Neural cell (in vitro differentiated cells): ENCODE measurements around the gene GID4. TPM values are rescaled to one million over a fixed set of nuclear protein-coding genes. Genes with fewer than 3 reads are reported as not detected.

Source experiments
- H2AFZ ChIP-seq: fragments of 200-600, 300-800 bp; sonication (generic), shearing (Covaris generic); 2 replicates; pipeline ENCODE4 v1.6.0; 2014; ENCODE audit warnings: low read depth, mild to moderate bottlenecking, antibody characterized with exemption, low read length, moderate library complexity
- H3F3A ChIP-seq: fragments of 200-600 bp; shearing (Covaris generic); 2 replicates; pipeline ENCODE4 v1.6.1; 2016; ENCODE audit warnings: mild to moderate bottlenecking, moderate library complexity, mixed read lengths, antibody characterized with exemption, low read length; ENCODE audit not compliant: insufficient read depth, poor library complexity, severe bottlenecking
- H3K27ac ChIP-seq: fragments of 200-600, 300-800 bp; sonication (generic), shearing (Covaris generic); 2 replicates; pipeline ENCODE4 v1.5.1; 2014; ENCODE audit warnings: mild to moderate bottlenecking, low read length, moderate library complexity
- H3K27me3 ChIP-seq: fragments of 300-800, 200-600 bp; sonication (generic), shearing (Covaris generic); 2 replicates; pipeline ENCODE4 v1.6.0; 2014; ENCODE audit warnings: mild to moderate bottlenecking, low read depth, low read length, moderate library complexity; ENCODE audit not compliant: insufficient read depth
- H3K36me3 ChIP-seq: fragments of 300-800, 200-600 bp; sonication (generic), shearing (Covaris generic); 2 replicates; pipeline ENCODE4 v1.5.1; 2014; ENCODE audit warnings: mild to moderate bottlenecking, antibody characterized with exemption, low read length, moderate library complexity; ENCODE audit not compliant: insufficient read depth
- H3K4me2 ChIP-seq: fragments of 300-800, 200-600 bp; sonication (generic), shearing (Covaris generic); 2 replicates; pipeline ENCODE4 v1.6.0; 2014; ENCODE audit warnings: mild to moderate bottlenecking, low read length
- H3K4me3 ChIP-seq: fragments of 300-800, 200-600 bp; sonication (generic), shearing (Covaris generic); 2 replicates; pipeline ENCODE4 v1.5.1; 2014; ENCODE audit warnings: mild to moderate bottlenecking, low read length, moderate library complexity
- H3K79me2 ChIP-seq: fragments of 200-600 bp; shearing (Covaris generic); replicated peaks from 2 replicates; pipeline ENCODE4 v1.6.0; 2014; ENCODE audit warnings: mild to moderate bottlenecking, low read length, moderate library complexity; ENCODE audit not compliant: insufficient read depth
- H3K9ac ChIP-seq: fragments of 300-800, 200-600 bp; sonication (generic), shearing (Covaris generic); 2 replicates; pipeline ENCODE4 v1.6.1; 2016; ENCODE audit warnings: mild to moderate bottlenecking, low read length, mixed read lengths
- H3K9me2 ChIP-seq: fragments of 200-600 bp; shearing (Covaris generic); 2 replicates; pipeline ENCODE4 v1.6.1; 2016; ENCODE audit warnings: mild to moderate bottlenecking, low read length, mixed read lengths; ENCODE audit not compliant: insufficient read depth
- H3K9me3 ChIP-seq: fragments of 200-600, 300-800 bp; sonication (generic), shearing (Covaris generic); 2 replicates; pipeline ENCODE4 v1.6.1; 2016; ENCODE audit warnings: mild to moderate bottlenecking, mixed run types, low read length, moderate library complexity, mixed read lengths
- H4K20me1 ChIP-seq: fragments of 200-600 bp; shearing (Covaris generic); 2 replicates; pipeline ENCODE4 v1.6.1; 2016; ENCODE audit warnings: mild to moderate bottlenecking, mixed run types; ENCODE audit not compliant: insufficient read depth
- EP300 ChIP-seq: fragments of 450-650 bp; conservative IDR thresholded peaks from 2 replicates; pipeline ENCODE4 v1.6.1; 2014; ENCODE audit warnings: antibody characterized with exemption, mild to moderate bottlenecking, moderate library complexity; ENCODE audit not compliant: poor library complexity, severe bottlenecking
- EZH2 ChIP-seq: fragments of 200-600, 300-800 bp; shearing (Covaris generic), sonication (generic); IDR thresholded peaks from 2 replicates; pipeline ENCODE4 v1.6.1; 2014; ENCODE audit warnings: antibody characterized with exemption, low read length, borderline replicate concordance, mild to moderate bottlenecking; ENCODE audit not compliant: insufficient read depth, poor library complexity, severe bottlenecking
- MXI1 ChIP-seq: fragments of 450-650 bp; conservative IDR thresholded peaks from 2 replicates; pipeline ENCODE4 v1.6.1; 2014; ENCODE audit warnings: antibody characterized with exemption, mild to moderate bottlenecking; ENCODE audit not compliant: poor library complexity, severe bottlenecking
- POLR2AphosphoS5 ChIP-seq: IDR thresholded peaks from 2 replicates; pipeline ENCODE4 v1.6.1; 2012
- RAD21 ChIP-seq: fragments of 450-650 bp; conservative IDR thresholded peaks from 2 replicates; pipeline ENCODE4 v1.6.1; 2014; ENCODE audit warnings: antibody characterized with exemption, mild to moderate bottlenecking, moderate library complexity
- SMC3 ChIP-seq: fragments of 450-650 bp; conservative IDR thresholded peaks from 2 replicates; pipeline ENCODE4 v1.6.1; 2014; ENCODE audit warnings: antibody characterized with exemption, mild to moderate bottlenecking, moderate library complexity; ENCODE audit not compliant: poor library complexity
- TAF1 ChIP-seq: IDR thresholded peaks from 2 replicates; pipeline ENCODE4 v1.6.1; 2012; ENCODE audit warnings: low read depth
- polyA plus RNA-seq: library from polyadenylated mRNA; depleted of rRNA; stranded (reverse); fragments of >200 nt; gene quantifications from 2 replicates; pipeline ENCODE4 v1.2.3, GENCODE V29; 2014
- TF ChIP-seq, protein P1 (sequence below): IDR thresholded peaks from 2 replicates; pipeline ENCODE4 v1.6.1; 2012; ENCODE audit warnings: borderline replicate concordance
- TF ChIP-seq, protein P2 (sequence below): fragments of 450-650 bp; IDR thresholded peaks from 2 replicates; pipeline ENCODE4 v1.5.1; 2014; ENCODE audit warnings: antibody characterized with exemption, mild to moderate bottlenecking, moderate library complexity; ENCODE audit not compliant: poor library complexity, severe bottlenecking

Gene GID4
- polyA plus RNA-seq, 1 donor from 2014 or later = 4.9 TPM

DNA sequence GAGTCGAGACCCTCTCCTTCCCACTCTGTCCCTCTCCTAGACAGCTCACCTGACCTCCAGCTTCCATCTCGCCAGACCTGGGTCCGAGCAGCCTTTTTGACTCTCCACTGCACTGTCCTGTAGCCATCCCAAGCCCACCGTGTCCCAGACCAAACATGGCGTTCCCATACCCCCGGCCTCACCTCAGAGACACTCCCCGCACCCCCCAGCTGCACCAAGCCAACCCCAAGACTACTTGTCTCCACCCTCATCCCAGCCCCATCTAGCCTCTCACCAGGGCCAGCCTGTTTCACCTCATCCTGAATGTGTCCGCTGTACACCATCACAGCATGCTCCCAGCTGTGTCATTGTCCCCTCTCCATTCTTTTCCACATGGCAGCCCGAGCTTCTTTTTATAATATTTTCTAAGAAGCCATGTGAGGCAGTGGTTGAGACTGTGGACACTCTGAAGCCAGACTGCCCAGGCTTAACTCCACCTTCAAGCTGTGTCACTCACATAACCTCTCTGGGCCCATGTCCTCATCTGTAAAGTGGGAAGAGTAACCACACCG is 70.8 kb downstream of the GID4 start:
- no peaks in the 10 kb centered on the region for H3F3A ChIP-seq
- no peak overlapping the region for H3K4me3 ChIP-seq
- H2AFZ ChIP-seq = no peak overlapping the region
- H3K9me3 ChIP-seq = no peaks in the 10 kb centered on the region
- TF ChIP-seq, protein P1, sequence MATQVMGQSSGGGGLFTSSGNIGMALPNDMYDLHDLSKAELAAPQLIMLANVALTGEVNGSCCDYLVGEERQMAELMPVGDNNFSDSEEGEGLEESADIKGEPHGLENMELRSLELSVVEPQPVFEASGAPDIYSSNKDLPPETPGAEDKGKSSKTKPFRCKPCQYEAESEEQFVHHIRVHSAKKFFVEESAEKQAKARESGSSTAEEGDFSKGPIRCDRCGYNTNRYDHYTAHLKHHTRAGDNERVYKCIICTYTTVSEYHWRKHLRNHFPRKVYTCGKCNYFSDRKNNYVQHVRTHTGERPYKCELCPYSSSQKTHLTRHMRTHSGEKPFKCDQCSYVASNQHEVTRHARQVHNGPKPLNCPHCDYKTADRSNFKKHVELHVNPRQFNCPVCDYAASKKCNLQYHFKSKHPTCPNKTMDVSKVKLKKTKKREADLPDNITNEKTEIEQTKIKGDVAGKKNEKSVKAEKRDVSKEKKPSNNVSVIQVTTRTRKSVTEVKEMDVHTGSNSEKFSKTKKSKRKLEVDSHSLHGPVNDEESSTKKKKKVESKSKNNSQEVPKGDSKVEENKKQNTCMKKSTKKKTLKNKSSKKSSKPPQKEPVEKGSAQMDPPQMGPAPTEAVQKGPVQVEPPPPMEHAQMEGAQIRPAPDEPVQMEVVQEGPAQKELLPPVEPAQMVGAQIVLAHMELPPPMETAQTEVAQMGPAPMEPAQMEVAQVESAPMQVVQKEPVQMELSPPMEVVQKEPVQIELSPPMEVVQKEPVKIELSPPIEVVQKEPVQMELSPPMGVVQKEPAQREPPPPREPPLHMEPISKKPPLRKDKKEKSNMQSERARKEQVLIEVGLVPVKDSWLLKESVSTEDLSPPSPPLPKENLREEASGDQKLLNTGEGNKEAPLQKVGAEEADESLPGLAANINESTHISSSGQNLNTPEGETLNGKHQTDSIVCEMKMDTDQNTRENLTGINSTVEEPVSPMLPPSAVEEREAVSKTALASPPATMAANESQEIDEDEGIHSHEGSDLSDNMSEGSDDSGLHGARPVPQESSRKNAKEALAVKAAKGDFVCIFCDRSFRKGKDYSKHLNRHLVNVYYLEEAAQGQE = no peak
- TF ChIP-seq EP300 (no peak), SMC3 (no peak), RAD21 (no peak), EZH2 (no peak), TAF1 (no peak), POLR2AphosphoS5 (no peak), MXI1 (no peak)
- TF ChIP-seq, protein P2, sequence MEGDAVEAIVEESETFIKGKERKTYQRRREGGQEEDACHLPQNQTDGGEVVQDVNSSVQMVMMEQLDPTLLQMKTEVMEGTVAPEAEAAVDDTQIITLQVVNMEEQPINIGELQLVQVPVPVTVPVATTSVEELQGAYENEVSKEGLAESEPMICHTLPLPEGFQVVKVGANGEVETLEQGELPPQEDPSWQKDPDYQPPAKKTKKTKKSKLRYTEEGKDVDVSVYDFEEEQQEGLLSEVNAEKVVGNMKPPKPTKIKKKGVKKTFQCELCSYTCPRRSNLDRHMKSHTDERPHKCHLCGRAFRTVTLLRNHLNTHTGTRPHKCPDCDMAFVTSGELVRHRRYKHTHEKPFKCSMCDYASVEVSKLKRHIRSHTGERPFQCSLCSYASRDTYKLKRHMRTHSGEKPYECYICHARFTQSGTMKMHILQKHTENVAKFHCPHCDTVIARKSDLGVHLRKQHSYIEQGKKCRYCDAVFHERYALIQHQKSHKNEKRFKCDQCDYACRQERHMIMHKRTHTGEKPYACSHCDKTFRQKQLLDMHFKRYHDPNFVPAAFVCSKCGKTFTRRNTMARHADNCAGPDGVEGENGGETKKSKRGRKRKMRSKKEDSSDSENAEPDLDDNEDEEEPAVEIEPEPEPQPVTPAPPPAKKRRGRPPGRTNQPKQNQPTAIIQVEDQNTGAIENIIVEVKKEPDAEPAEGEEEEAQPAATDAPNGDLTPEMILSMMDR = no peak
- H3K9ac ChIP-seq = no peak overlapping the region
- no peaks in the 10 kb centered on the region for H3K79me2 ChIP-seq
- H4K20me1 ChIP-seq = no peaks in the 10 kb centered on the region
- H3K27me3 ChIP-seq = no peaks in the 10 kb centered on the region
- H3K27ac ChIP-seq = no peak overlapping the region
- no peaks in the 10 kb centered on the region for H3K36me3 ChIP-seq
- no peak overlapping the region for H3K4me2 ChIP-seq
- H3K9me2 ChIP-seq = no peaks in the 10 kb centered on the region

DNA sequence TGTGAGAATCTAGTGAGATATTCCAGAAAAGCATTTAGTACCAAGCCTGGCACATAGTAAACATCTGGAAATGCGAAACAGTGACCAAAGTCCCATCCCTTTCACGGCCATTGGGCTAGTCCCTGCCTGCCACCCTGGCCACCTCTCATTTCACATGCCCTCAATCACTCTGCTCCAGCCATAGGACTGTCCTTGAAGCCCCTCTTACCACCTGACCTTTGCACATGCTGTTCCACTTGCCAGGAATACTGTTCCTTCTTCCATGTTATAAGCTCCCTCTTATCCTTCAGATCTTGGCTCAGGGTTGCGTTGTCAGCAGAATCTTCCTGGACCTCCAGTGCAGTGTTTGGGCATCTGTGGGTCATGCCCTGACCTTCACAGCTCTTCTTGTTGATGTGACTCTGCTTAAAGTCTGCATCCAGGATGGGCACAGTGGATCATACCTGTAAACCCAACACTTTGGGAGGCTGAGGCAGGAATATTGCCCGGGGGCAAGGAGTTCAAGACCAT is 71.5 kb downstream of the GID4 start:
- Histone ChIP-seq H3K4me2 (no peak overlapping the region), H3K4me3 (no peak overlapping the region), H3F3A (no peaks in the 10 kb centered on the region), H3K9ac (no peak overlapping the region), H3K9me3 (no peaks in the 10 kb centered on the region), H4K20me1 (no peaks in the 10 kb centered on the region), H3K27me3 (no peaks in the 10 kb centered on the region), H3K36me3 (no peaks in the 10 kb centered on the region), H3K9me2 (no peaks in the 10 kb centered on the region), H3K79me2 (no peaks in the 10 kb centered on the region), H3K27ac (no peak overlapping the region), H2AFZ (no peak overlapping the region)
- TF ChIP-seq RAD21 (no peak), SMC3 (no peak), TAF1 (no peak), EP300 (no peak), POLR2AphosphoS5 (no peak), MXI1 (no peak), EZH2 (no peak)
- TF ChIP-seq, protein P2 = no peak
- TF ChIP-seq, protein P1 = no peak
